GM21390 (cell line): ENCODE measurements around the gene TRIM48.
"Not testable (repeated sequence)": the region's sequence is repeated elsewhere in the genome, so short reads cannot be mapped to it uniquely, and the experiment has no call there.

Source experiments
- ATAC-seq: cut with Tn5 transposase; IDR thresholded peaks from one replicate; pipeline ENCODE4 v1.9.1; 2021; ENCODE audit not compliant: unreplicated experiment

Gene TRIM48, protein sequence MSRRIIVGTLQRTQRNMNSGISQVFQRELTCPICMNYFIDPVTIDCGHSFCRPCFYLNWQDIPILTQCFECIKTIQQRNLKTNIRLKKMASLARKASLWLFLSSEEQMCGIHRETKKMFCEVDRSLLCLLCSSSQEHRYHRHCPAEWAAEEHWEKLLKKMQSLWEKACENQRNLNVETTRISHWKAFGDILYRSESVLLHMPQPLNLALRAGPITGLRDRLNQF

DNA sequence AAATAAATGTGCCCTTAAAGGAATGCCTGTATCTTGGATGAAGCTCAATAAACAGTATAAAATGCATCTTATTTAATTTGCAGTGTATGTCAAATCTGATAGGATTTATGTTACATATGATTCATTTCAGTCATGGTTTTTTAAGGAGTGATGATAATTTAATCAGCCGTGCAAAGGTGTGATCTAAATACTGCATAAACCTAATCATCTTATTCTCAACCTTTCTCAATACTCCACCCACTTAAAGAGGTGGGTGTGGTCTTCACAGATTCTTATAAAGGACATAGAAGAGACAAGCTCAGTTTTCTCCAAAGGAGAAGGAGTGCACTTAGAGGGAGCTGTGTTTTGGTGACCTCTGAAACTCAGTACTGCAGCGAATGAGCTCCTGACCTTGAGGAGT is at the start of gene TRIM48:
Gene TRIM48, plus strand, starts transcription at position 301 of the 400 bp plus-strand sequence. CDS start 113 bp downstream, outside the sequence.
- not testable (repeated sequence) for ATAC-seq

- not testable (repeated sequence) for ATAC-seq
Measured at GRCh38 chr11:55238316-55238715, 23.6 kb upstream of the TRIM48 start.

DNA sequence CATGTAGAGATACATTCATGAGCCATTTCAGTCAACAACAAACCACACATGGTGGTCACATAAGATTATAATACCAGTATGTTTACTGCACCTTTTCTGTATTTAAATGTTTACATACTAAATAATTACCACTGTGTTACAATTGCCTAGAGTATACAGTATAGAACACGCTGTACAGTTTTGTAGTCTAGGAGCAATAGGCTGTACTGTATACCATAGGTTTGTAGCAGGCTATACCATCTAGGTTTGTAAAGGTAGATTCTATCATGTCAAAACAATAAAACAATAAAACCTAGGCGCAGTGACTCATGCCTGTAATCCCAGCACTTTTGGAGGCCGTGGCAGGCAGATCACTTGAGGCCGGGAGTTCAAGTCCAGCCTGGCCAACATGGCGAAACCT is 1.1 kb downstream of the TRIM48 start:
- ATAC-seq = no peak
